ENCODE data around the gene FBLIM1. TPM values are rescaled to one million over a fixed set of nuclear protein-coding genes. Genes with fewer than 3 reads are reported as not detected.

The FBLIM1 gene
- total RNA-seq, 2 donors from 2014 or later = not detected

DNA sequence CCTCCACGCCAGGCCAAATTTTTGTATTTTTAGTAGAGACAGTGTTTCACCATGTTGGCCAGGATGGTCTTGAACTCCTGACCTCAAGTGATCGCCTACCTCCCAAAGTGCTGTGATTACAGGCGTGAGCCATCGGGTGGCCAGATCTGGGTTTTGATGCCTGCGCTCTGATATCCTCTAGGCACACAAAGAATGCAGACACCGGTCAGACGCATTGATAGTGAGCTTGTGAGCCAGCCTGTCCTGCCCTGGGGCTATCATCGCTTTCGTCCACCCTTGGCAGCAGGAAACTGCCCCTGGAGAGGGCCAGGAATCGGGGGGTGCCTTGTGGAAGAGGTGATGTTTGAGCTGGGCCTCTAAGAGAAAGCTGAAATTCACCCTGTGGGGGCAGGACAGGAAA, 4.0 kb downstream of the FBLIM1 start:
- Mint-ChIP-seq H3K9me3 (no peaks in the 10 kb centered on the region), H3K36me3 (ENCODE audit: low read depth) (no peaks in the 10 kb centered on the region), H3K27me3 (peaks cover 26% of the 10 kb centered on the region), H3K4me1 (no peaks in the 10 kb centered on the region), H3K4me3 (no peak overlapping the region), H3K27ac (no peak overlapping the region)
- ATAC-seq (replicated peaks) = no peak

DNA sequence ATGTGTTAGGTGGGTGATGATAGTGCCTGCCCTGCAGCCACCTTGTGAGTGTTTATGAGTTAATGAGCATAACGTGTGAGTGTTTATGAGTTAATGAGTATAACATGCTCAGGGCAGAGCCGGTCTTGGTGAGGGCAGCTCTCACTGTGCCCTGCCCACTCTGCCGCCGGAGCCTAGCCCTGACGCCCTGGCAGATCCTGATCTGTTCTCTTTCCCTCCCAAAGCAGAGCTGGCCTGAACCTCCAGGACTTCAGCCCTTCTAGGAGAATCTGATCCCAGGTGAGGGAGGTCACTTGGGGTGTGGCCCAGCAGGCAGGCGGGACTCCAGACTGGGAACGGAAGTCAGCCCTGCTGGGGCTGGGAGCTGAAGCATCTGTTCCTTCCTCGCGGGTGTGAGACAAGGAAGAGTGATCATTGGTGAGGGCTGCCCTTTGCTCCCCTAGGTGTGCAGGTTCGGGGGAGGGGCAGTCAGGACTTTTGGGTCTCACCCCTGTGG, 5.7 kb downstream of the FBLIM1 start:
- H3K27ac Mint-ChIP-seq = no peak overlapping the region
- H3K36me3 Mint-ChIP-seq (ENCODE audit: low read depth) = no peaks in the 10 kb centered on the region
- no peak for ATAC-seq (replicated peaks)
- H3K27me3 Mint-ChIP-seq = peaks cover 22% of the 10 kb centered on the region
- no peaks in the 10 kb centered on the region for H3K9me3 Mint-ChIP-seq
- no peaks in the 10 kb centered on the region for H3K4me1 Mint-ChIP-seq
- H3K4me3 Mint-ChIP-seq = no peak overlapping the region

DNA sequence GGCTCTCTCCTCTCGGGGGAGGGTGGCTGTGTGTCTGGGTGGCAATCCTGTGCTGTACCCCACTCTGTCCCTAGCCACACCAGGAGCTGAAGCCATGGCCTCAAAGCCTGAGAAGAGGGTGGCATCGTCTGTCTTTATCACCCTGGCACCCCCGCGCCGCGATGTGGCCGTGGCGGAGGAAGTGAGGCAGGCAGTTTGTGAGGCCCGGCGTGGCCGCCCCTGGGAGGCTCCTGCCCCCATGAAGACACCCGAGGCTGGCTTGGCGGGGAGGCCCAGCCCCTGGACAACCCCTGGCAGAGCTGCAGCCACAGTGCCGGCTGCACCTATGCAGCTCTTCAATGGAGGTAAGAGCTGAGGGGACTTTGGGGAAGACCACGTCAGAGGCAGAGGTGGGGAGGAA, 6.3 kb downstream of the FBLIM1 start:
- no peak for ATAC-seq (replicated peaks)
- H3K36me3 Mint-ChIP-seq (ENCODE audit: low read depth) = no peaks in the 10 kb centered on the region
- H3K4me1 Mint-ChIP-seq = no peaks in the 10 kb centered on the region
- H3K27me3 Mint-ChIP-seq = peaks cover 18% of the 10 kb centered on the region
- no peaks in the 10 kb centered on the region for H3K9me3 Mint-ChIP-seq
- H3K27ac Mint-ChIP-seq = no peak overlapping the region
- no peak overlapping the region for H3K4me3 Mint-ChIP-seq

DNA sequence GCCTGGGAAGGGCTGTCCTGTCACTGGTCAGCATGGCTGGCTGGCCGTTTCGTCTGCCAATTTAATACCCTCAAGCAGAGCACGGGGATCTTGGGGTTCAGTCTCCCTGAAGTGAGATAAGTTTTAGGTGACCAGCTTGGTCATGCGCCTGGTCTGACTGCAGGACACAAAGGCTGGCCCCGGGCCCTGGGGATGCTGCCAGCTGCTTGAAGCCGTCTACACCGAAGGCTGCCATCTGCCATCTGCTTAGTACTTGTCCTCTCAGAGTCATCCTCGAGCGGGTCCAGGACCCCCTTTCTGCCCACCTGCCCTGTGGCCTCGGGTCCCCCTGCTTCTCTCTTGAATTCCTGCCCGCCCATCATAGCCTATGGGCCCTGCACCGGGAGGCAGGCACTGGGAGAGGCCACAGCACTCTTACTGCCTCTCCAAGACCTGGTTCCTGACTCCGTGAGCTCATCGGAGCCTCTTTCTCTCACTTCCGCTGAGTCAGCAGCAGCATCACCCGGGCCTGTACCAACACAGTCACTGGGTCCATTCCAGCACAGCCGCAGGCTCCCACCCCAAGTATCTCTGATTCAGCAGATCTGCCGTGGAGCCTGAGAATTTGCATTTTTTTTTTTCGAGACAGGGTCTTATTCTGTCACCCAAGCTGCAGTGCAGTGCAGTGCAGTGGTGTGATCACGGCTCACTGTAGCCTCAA, 7.0 kb downstream of the FBLIM1 start:
- no peak overlapping the region for H3K27ac Mint-ChIP-seq
- no peak for ATAC-seq (replicated peaks)
- H3K9me3 Mint-ChIP-seq = no peaks in the 10 kb centered on the region
- no peak overlapping the region for H3K4me3 Mint-ChIP-seq
- H3K36me3 Mint-ChIP-seq (ENCODE audit: low read depth) = no peaks in the 10 kb centered on the region
- H3K4me1 Mint-ChIP-seq = no peaks in the 10 kb centered on the region
- peaks cover 19% of the 10 kb centered on the region for H3K27me3 Mint-ChIP-seq

DNA sequence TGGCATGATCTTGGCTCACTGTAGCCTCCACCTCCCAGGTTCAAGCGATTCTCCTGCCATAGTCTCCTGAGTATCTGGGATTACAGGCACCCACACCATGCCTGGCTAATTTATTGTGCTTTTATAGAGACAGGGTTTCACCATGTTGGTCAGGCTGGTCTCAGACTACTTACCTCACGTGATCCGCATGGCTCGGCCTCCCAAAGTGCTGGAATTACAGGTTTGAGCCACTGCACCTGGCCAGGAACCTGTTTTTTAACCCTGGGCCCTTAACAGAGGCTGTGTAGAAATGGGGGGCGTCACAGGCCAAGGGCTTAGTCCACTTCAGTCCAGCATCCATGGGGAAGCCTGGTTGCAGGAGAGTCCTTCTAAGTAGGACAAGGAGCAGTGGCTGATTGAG, 9.3 kb downstream of the FBLIM1 start:
- Mint-ChIP-seq H3K27me3 (peaks cover 18% of the 10 kb centered on the region), H3K27ac (no peak overlapping the region), H3K36me3 (ENCODE audit: low read depth) (no peaks in the 10 kb centered on the region), H3K4me1 (no peaks in the 10 kb centered on the region), H3K4me3 (no peak overlapping the region), H3K9me3 (no peaks in the 10 kb centered on the region)
- no peak for ATAC-seq (replicated peaks)

DNA sequence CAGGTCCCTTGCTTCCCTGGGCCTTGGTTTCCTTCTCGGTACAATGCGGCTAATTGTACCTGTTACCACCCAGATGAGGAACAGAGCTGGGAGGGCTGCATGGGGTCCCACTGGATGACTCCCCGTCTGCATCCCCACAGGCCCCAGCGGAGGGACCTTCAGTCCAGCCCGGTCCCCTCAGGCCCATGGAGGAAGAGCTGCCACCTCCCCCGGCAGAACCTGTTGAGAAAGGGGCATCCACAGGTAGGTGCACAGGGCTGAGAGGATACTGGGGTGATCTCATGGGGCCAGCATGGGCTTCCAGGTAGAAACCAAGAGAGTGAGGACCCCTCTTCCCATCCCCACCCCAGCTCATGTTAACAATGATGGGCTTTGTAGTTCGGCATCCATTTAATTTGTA, 9.8 kb downstream of the FBLIM1 start:
- no peaks in the 10 kb centered on the region for H3K36me3 Mint-ChIP-seq (ENCODE audit: low read depth)
- H3K4me1 Mint-ChIP-seq = no peaks in the 10 kb centered on the region
- no peaks in the 10 kb centered on the region for H3K9me3 Mint-ChIP-seq
- peaks cover 18% of the 10 kb centered on the region for H3K27me3 Mint-ChIP-seq
- no peak overlapping the region for H3K4me3 Mint-ChIP-seq
- no peak overlapping the region for H3K27ac Mint-ChIP-seq
- ATAC-seq (replicated peaks) = no peak

DNA sequence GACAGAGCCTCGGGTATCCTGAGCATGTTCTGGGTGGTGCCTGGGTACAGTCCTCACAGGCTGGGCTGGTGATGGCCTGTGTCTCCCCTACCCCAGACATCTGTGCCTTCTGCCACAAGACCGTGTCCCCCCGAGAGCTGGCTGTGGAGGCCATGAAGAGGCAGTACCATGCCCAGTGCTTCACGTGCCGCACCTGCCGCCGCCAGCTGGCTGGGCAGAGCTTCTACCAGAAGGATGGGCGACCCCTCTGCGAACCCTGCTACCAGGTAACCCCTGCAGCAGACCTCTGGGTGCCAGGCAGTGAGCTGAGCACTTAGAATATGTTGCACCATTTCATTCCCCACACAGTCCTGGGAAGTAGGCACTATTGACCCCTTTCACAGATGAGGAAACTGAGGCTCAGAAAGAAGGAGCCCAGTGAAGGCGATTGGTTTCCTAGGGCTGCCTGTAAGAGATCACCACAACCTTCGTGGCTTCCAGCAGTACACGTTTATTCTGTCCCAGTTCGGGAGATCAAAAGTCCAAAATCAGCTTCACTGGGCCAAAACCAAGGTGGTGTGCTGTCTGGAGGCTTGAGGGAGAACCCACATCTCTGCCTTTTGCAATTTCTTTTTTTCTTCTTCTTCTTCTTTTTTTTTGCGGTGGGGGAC, 11.8 kb downstream of the FBLIM1 start:
- no peak for ATAC-seq (replicated peaks)
- H3K9me3 Mint-ChIP-seq = no peaks in the 10 kb centered on the region
- peaks cover 12% of the 10 kb centered on the region for H3K27me3 Mint-ChIP-seq
- no peak overlapping the region for H3K4me3 Mint-ChIP-seq
- H3K27ac Mint-ChIP-seq = no peak overlapping the region
- H3K4me1 Mint-ChIP-seq = no peaks in the 10 kb centered on the region
- no peaks in the 10 kb centered on the region for H3K36me3 Mint-ChIP-seq (ENCODE audit: low read depth)

DNA sequence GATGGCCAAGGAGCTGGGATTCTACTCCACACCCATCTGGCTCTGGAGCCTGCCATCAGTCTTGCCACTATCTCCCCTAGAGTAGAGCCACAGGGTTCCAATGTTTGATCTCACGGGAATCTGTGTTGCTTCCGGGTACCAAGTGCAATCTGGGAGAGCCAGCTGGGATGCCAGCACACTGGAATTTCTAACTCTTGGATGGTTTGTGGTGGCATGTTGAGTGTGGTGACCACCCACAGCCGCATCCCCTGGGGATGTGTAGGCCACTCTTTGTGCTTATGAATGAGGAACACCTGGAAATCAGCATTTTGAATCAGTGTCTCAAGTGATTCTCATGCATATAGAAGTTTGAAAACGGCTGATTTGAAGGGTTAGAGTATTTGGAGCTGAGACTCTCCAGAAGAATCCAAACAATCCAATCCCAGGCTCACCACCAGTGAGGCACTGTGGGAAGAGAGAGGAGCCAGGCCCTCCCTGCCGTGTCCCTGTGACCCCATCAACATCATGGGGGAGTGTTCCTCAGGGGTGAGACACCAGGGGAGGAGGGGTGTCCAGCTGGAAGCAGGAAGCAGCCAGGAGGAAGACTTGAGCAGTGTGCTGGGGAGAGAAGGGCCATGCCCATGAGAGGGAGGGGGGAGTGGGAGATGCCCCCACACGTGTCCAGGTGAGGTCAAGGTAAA, 13.4 kb downstream of the FBLIM1 start:
- H3K27ac Mint-ChIP-seq = no peak overlapping the region
- H3K4me1 Mint-ChIP-seq = no peaks in the 10 kb centered on the region
- no peak for ATAC-seq (replicated peaks)
- H3K27me3 Mint-ChIP-seq = peaks cover 12% of the 10 kb centered on the region
- no peak overlapping the region for H3K4me3 Mint-ChIP-seq
- no peaks in the 10 kb centered on the region for H3K9me3 Mint-ChIP-seq
- H3K36me3 Mint-ChIP-seq (ENCODE audit: low read depth) = no peaks in the 10 kb centered on the region

DNA sequence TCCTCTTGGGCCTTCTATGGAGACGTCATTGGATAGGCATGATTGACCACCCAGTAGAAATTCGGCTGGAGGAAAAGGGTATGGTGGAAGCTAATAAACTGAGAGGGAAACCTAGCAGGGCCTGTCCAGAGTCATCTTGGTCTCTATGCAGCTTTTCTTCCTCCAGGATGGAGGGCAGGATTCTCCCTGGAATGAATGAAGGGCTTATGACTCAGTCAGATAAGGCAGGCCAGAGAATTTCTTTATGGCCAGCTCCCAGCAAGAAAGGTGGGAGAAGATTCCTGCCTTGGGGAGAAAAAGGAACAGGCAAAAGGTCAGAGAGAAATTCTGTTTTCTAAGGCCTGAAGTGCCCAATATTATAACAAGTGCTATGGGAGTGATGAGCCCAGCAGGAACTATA, 17.1 kb downstream of the FBLIM1 start:
- no peaks in the 10 kb centered on the region for H3K9me3 Mint-ChIP-seq
- H3K4me3 Mint-ChIP-seq = no peak overlapping the region
- no peaks in the 10 kb centered on the region for H3K36me3 Mint-ChIP-seq (ENCODE audit: low read depth)
- H3K27ac Mint-ChIP-seq = no peak overlapping the region
- ATAC-seq (replicated peaks) = no peak
- H3K27me3 Mint-ChIP-seq = peaks cover 9% of the 10 kb centered on the region
- H3K4me1 Mint-ChIP-seq = no peaks in the 10 kb centered on the region

DNA sequence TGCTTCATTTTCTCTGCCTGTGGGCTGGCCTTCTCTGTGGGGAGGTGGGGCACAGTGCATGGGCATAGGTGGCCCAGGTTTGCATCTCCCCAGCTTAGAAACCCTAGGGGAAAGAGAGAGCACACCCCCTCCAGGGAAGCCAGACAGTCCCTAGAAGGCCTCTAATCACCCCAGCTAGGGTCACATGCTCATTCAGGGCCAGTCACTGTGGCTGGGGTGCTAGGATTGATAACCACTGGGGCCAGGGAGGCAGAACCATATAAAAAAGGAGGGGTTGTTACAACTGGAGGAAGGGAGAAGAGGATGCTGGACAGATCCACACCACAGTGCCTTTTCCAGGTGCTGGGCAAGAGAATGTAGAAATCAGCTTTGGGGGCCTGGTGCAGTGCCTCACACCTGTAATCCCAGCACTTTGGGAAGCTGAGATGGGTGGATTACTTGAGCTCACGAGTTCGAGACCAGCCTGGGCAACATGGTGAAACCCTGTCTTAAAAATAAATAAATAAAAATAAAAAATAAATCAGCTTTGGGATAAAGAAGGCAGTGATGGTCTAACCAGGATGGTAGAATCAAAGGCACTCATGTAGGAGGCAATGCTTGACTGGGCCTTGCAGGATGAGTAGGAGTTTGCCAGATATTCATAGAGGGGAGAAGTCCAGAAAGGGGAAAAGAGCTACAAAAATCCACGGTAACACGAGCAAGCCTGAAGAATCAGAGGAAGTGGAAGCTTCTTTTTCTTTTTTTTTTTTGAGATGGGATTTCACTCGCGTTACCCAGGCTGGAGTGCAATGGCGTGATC, 19.5 kb downstream of the FBLIM1 start:
- Mint-ChIP-seq H3K36me3 (ENCODE audit: low read depth) (no peaks in the 10 kb centered on the region), H3K27ac (no peak overlapping the region), H3K9me3 (no peaks in the 10 kb centered on the region), H3K27me3 (no peaks in the 10 kb centered on the region), H3K4me3 (no peak overlapping the region), H3K4me1 (no peaks in the 10 kb centered on the region)
- no peak for ATAC-seq (replicated peaks)

DNA sequence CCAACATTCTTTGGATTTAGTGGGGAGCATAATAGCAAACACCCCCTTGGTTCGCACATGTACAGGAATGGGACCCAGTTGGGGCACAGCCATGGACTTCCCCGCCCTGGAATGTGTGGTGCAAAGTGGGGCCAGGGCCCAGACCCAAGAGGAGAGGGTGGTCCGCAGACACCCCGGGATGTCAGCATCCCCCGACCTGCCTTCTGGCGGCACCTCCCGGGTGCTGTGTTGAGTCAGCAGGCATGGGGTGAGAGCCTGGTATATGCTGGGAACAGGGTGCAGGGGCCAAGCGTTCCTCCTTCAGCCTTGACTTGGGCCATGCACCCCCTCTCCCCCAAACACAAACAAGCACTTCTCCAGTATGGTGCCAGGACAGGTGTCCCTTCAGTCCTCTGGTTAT, 27.1 kb downstream of the FBLIM1 start:
- Mint-ChIP-seq H3K9me3 (no peaks in the 10 kb centered on the region), H3K27me3 (peaks cover 11% of the 10 kb centered on the region)
- no peak for ATAC-seq (replicated peaks)

DNA sequence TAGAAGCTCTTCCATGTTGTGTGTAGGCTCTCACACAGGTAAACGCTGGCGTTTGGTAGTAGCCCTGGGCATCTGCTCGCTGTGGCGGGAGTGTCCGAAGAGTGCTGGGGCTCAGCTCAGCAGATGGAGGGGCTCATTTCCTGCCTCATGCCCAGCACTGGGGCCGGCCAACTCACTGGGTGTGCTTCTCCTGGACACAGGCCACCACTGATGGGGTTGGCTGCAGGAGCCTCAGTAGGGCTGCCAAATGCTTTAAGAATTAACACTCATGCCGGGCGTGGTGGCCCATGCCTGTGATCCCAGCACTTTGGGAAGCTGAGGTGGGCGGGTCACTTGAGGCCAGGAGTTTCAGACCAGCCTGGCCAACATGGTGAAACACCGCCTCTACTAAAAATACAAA, 28.0 kb downstream of the FBLIM1 start:
- H3K9me3 Mint-ChIP-seq = no peaks in the 10 kb centered on the region
- H3K36me3 Mint-ChIP-seq (ENCODE audit: low read depth) = no peaks in the 10 kb centered on the region
- H3K4me1 Mint-ChIP-seq = no peaks in the 10 kb centered on the region
- ATAC-seq (replicated peaks) = no peak
- H3K27ac Mint-ChIP-seq = no peak overlapping the region
- no peak overlapping the region for H3K4me3 Mint-ChIP-seq
- H3K27me3 Mint-ChIP-seq = peaks cover 14% of the 10 kb centered on the region

More for the DNA sequence above, 27.1 kb downstream of the FBLIM1 start:
- Mint-ChIP-seq H3K4me3 (no peak overlapping the region), H3K36me3 (ENCODE audit: low read depth) (no peaks in the 10 kb centered on the region), H3K4me1 (no peaks in the 10 kb centered on the region), H3K27ac (no peak overlapping the region)

DNA sequence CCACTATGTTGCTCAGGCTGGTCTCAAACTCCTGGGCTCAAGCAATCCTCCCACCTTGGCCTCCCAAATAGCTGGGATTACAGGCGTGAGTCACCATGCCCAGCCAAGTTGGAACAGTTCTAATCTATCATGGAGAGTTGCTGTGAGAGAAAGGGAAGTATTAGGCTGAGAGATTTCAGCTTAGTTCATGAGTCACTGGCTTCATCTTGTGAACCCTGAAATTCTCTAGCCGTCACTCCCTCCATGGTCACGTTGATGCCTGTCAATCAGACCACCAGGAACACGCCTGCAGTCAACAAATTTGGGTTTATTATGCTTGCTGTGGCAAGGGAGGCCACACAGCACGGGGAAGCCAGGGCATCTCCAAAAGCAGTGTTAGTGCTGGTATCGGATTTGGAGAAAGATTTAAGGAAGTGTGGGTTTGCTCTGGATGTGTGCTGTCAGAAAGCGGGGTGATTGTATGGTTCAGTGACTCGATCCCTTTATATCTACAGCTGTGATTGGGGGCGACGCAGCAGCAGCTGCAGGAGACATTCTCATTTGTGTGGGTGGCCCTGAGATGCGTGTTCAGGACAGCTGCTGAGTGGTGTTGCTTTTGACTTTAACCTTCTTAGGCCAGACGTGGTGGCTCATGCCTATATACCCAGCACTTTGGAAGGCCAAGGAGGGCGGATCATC, 30.2 kb downstream of the FBLIM1 start:
- peaks cover 17% of the 10 kb centered on the region for H3K27me3 Mint-ChIP-seq
- no peak for ATAC-seq (replicated peaks)
- H3K4me1 Mint-ChIP-seq = peaks cover 5% of the 10 kb centered on the region
- no peaks in the 10 kb centered on the region for H3K36me3 Mint-ChIP-seq (ENCODE audit: low read depth)
- H3K9me3 Mint-ChIP-seq = no peaks in the 10 kb centered on the region
- H3K4me3 Mint-ChIP-seq = no peak overlapping the region
- no peak overlapping the region for H3K27ac Mint-ChIP-seq

DNA sequence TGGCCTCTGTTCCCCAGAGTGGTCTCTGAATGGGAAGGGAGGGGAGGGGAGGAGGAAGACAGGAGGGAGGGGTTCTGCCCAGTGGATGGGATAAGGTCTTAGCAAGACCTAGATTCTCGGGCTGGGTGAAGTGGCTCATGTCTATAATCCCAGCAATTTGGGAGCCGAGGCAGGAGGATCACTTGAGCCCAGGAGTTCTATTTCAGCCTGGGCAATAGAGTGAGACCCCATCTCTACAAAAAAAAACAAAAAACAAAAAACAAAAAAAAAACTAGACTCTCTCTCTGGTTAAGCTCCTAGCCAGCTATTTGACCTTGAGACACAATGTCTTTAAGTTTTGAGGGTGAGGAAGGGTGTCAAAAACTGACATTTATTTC, 37.5 kb downstream of the FBLIM1 start:
- H3K27ac Mint-ChIP-seq = no peak overlapping the region
- H3K9me3 Mint-ChIP-seq = no peaks in the 10 kb centered on the region
- H3K27me3 Mint-ChIP-seq = peaks cover 6% of the 10 kb centered on the region
- no peak for ATAC-seq (replicated peaks)
- no peak overlapping the region for H3K4me3 Mint-ChIP-seq
- peaks cover 5% of the 10 kb centered on the region for H3K4me1 Mint-ChIP-seq
- no peaks in the 10 kb centered on the region for H3K36me3 Mint-ChIP-seq (ENCODE audit: low read depth)

All from activated T-helper 17 cell treated with anti-CD3 and anti-CD28 coated beads, Interleukin-2, amount 50 U/mL, for 72 hours (primary cell).